ENCODE measurements around the gene ZMYND12.
"Not testable (repeated sequence)": the region's sequence is repeated elsewhere in the genome, so short reads cannot be mapped to it uniquely, and the experiment has no call there.

ZMYND12 gene, protein sequence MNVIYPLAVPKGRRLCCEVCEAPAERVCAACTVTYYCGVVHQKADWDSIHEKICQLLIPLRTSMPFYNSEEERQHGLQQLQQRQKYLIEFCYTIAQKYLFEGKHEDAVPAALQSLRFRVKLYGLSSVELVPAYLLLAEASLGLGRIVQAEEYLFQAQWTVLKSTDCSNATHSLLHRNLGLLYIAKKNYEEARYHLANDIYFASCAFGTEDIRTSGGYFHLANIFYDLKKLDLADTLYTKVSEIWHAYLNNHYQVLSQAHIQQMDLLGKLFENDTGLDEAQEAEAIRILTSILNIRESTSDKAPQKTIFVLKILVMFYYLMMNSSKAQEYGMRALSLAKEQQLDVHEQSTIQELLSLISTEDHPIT

GRCh38 chr1:42456010-42456753 lies at the start of gene ZMYND12, which contains the start of gene PPCS:
Gene ZMYND12, minus strand, starts transcription at chr1:42456022. Its CDS starts 25 bp downstream, at chr1:42455997.
Gene PPCS, plus strand, starts transcription at chr1:42456543. Its CDS starts 23 bp downstream, at chr1:42456566.
- DNase-seq = peak; percentile 95

DNA sequence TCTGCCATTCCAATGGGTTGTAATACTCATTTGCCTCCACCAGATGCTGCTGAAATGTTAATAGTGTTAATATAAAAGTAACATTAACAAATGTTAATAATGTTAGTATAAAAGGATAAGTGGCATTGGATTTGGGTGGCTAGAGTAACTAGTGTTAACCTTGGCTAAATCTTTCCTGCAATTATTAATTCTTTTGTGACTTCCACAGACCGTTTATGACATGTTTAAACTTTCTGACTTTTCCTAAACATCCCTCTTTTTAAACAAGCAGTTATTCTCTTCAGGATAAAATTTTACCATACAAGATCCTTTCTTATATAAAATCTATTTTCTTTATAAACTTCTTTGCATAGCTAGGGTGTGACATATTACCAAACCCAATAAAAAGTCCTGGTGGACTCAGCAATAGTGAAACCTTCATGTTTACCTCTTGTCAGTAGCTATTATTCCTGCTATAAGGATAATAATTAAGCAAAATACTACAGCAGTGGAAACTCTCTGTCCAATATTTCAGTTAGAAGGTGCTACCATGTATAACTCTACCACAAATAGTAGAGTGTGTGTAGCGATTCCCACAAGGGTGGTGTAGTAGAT lies 48.8 kb upstream of the ZMYND12 start:
- no peak for DNase-seq

DNA sequence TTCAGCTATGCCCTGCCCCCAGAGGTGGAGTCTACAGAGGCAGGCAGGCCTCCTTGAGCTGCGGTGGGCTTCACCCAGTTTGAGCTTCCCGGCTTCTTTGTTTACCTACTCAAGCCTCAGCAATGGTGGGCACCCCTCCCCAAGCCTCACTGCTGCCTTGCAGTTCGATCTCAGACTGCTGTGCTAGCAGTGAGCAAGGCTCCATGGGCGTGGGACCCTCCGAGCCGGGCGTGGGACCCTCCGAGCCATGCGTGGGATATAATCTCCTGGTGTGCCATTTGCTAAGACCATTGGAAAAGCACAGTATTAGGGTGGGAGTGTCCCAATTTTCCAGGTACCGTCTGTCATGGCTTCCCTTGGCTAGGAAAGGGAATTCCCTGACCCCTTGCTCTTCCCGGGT lies 46.2 kb upstream of the ZMYND12 start:
- not testable (repeated sequence) for DNase-seq

DNA sequence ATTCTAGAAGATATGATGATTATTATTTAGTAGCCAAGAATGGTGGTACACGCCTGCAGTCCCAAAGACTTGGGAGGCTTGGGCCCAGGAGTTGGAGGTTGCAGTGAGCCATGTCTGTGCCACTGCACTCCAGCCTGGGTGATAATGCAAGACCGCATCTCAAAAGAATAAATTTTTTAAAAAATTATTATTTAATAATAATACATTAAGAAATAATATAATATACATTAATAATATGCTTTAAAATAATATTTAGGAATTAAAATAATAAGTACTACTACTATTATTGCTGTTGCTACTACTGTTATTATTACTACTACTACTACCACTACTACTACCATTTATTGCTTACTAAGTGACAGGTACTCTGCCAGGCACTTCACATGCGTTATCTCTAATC lies 34.4 kb upstream of the ZMYND12 start:
- no peak for DNase-seq

DNA sequence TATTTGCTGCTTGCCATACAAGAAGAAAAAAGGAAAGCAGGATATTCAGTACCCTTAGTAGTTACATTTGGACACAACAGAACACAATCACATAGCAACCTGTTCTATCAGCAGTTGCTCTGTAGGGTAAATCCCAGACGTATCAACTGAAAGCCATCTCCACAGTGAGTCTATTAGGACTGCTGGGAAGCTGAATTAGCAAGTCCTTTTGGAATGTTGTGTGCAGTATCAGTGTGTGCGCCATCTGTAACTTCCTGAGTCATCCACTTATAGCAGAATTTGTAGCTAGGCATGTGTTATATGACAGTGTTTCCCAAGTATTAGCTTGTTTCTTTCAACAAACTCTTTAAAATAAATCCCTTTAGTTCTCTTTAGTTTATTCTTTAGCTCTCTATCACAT lies 28.6 kb upstream of the ZMYND12 start:
- DNase-seq = no peak

DNA sequence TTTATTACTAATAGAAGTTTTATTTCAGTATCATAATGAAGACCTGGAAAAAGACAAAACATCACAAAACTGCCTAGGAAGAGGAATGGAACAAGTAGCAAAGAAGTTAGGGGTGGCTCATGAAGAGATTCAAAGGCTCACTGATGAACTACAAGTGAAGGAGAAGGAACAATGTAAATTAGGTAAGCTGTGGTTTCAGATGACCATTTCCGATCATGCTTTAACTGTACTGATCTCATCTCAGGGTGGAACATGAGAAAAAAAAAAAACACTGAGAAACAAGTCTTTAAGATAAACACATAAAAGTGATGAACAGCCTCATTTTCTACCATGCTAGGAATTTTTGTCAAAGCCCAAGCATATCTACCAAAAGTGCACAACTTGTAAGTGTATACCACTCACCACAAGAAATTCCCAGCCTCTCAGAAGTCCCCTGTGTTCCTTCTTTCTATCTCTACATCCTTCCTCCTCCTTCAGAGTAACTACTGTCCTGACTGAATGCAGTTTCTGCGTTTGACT lies 26.9 kb upstream of the ZMYND12 start:
- no peak for DNase-seq

DNA sequence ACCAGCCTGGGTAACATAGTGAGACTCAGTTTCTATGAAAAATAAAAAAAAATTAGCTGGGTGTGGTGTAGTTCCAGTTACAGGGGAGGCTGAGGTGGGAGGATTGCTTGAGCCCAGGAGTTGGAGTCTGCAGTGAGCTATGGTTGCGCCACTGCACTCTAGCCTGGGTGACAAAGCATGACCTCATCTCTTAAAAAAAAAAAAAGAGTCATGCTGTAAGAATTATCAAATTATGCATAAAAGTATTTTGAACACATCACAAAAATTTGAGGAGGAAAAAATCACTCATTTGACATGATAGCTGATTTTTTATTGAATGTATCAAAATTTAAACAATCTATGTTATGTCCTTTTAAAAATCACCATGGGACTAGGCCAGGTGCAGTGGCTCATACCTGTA lies 25.1 kb upstream of the ZMYND12 start:
- DNase-seq = no peak

DNA sequence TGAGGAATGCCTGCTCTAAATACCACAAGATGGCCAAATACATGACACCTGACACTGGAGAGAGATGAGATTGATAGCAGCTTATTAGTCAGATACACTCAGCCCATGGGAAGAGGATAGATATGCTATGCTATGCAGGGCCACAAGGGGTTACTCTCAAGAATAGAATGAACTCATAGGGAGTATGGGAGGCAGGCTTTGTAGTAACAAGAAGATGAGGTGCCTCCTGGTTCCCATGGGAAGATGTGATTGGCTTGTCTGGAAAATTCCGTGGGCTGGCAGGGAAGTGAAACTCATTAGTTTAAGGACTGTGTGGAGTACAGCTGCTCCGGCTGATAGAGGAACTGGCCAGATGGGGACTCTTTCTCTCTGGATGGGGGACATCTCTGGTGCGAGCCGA lies 23.8 kb upstream of the ZMYND12 start:
- DNase-seq = no peak

- no peak for DNase-seq
Observed at GRCh38 chr1:42477775-42478174, 22.0 kb upstream of the ZMYND12 start.

GRCh38 chr1:42477354-42477753 lies 21.5 kb upstream of the ZMYND12 start:
- not testable (repeated sequence) for DNase-seq

DNA sequence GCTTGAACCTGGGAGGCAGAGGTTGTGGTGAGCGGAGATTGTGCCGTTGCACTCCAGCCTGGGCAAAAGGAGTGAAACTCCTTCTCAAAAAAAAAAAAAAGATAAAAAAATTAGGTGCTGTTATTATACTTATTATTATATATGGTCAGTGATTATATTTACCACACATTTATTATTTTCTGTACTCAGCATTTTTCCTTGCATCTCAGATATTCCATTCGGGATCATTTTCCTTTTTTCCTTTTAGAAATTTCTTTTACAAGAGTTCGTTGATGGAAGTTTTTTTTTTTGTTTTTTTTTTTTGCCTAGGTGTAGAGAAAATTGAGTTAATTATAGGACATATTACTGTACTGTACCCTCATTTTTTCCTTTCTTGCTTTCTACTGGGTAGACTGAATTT lies 20.8 kb upstream of the ZMYND12 start:
- no peak for DNase-seq

- no peak for DNase-seq
Observed at GRCh38 chr1:42469727-42470126, 13.9 kb upstream of the ZMYND12 start.

DNA sequence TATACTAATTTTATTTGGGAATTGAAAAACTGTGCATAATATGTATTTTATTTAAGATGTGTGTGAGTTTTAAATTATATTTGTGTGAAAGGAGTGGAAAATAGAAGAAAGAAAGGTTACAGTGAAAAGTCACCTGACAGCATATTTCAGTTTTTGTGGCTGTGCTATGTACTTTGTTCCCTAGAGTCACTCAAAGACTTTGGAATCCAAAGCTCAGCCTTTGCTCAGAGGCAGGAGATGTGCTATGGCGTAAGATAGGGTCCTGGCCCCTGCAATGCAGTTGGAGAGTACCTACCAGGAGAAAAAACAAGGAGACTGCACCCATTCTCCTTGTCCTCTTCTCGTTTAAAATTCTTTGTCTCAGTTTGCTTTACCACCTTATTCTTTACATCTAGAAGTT lies 10.2 kb upstream of the ZMYND12 start:
- DNase-seq = no peak

DNA sequence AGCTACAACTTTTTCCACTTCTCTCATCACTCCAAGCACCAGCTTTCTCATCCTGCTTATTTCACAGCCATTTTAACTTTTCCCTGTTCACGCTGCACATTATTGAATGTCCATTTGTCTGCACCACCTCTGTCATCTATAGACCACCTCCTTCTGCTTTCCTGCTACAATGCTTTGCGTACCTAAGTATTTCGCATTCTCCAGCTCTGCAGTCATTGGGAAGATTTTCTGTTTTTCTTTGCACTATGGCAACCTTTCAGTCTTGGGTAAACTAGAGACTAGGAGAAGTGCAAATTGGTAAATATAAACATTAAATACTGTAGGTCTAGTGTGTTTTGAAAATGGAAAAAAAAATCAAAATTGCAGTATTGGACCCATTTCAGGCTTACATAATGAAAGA lies 8.1 kb upstream of the ZMYND12 start:
- no peak for DNase-seq

GRCh38 chr1:42462828-42463763 lies 7.3 kb upstream of the ZMYND12 start, which contains the start of gene CCDC30:
Gene CCDC30, plus strand, starts transcription at chr1:42463286. Its CDS starts 17,266 bp downstream, at chr1:42480552.
- DNase-seq = peak; percentile 97

DNA sequence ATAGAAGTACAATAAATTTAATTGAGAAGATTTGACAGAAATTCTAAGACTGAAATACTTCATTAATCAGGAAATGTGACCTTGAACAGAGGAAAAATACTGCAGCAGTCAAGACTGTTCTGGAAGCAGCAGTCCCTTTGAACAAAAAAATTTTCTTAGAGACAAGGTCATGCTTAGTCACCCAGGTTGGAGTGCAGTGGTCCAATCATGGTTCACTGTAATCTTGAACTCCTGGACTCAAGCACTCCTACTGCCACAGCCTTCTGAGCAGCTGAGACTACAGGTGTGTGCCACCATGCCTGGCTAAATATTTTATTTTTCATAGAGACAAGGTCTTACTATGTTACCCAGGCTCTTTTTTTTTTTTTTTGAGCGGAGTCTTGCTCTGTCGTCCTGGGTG lies 5.4 kb upstream of the ZMYND12 start:
- DNase-seq = no peak

DNA sequence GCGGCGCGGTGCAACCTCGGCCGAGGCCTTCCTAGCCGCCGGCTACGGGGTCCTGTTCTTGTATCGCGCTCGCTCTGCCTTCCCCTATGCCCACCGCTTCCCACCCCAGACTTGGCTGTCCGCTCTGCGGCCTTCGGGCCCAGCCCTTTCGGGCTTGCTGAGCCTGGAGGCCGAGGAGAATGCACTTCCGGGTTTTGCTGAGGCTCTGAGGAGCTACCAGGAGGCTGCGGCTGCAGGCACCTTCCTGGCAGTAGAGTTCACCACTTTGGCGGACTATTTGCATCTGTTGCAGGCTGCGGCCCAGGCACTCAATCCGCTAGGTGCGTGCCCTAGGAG lies 900 bp upstream of the ZMYND12 start:
- peak; percentile 63 for DNase-seq

DNA sequence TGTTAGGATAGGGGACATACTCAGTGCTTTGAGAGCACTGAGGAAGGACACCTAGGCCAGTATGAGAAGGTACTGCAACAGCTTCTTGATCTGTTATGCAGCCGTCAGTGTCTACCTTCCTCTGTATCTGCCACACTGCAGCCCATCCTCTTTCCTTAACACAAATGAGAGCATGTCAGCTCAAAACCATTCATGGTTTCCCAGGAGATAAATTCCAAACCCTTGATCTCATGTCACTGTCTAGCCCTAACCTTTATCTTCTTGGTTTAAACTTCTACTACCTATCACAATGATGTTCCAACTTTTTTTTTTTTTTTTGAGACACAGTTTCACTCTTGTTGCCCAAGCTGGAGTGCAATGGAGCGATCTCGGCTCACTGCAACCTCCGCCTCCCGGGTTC lies 1.4 kb downstream of the ZMYND12 start:
- no peak for DNase-seq

- no peak for DNase-seq
Observed at GRCh38 chr1:42453386-42453785, 2.4 kb downstream of the ZMYND12 start.

GRCh38 chr1:42450061-42450460 lies 5.8 kb downstream of the ZMYND12 start:
- no peak for DNase-seq

GRCh38 chr1:42449256-42449655 lies 6.6 kb downstream of the ZMYND12 start:
- no peak for DNase-seq

- no peak for DNase-seq
Observed at GRCh38 chr1:42442662-42443061, 13.2 kb downstream of the ZMYND12 start.

GRCh38 chr1:42439940-42440339 lies 15.9 kb downstream of the ZMYND12 start:
- DNase-seq = no peak
